Measurements from ENCODE around the gene ETS1.

- no peak for TF ChIP-seq CTCF (IDR thresholded peaks at IDR 0.05)
- TF ChIP-seq POLR2A (IDR thresholded peaks at IDR 0.05): no peak
- no peak for TF ChIP-seq EP300 (IDR thresholded peaks at IDR 0.05)
Observed at GRCh38 chr11:128633384-128633965, 46.1 kb upstream of the ETS1 start.
